Psoas muscle (tissue), 8 donors: ENCODE data around the gene CASQ2. TPM values are rescaled to one million over a fixed set of nuclear protein-coding genes. Genes with fewer than 3 reads are reported as not detected.

Experiments used
- ATAC-seq, 4 donors: fragments of 200-7000 bp; cut with Tn5 transposase; one replicate each; pipeline ENCODE4 v1.9.1; 2020; ENCODE audit warnings: moderate library complexity in 3 of 4, mild to moderate bottlenecking in 2 of 4
- DNase-seq, 2 donors: peaks; one replicate each; pipeline ENCODE4 v3.0.0-alpha.2; 2020
- H3K27ac ChIP-seq: fragments of 200-600 bp; one replicate; pipeline ENCODE4 v1.8.0; 2022
- H3K27me3 ChIP-seq, 3 donors: fragments of 200-600 bp in 1 of 3; one replicate each; pipeline versions ENCODE4 v1.6.1 to v1.8.0; 2013 to 2022; ENCODE audit warnings: low read length in 2 of 3, mild to moderate bottlenecking in 2 of 3, moderate library complexity in 1 of 3; ENCODE audit not compliant: insufficient read depth in 3 of 3
- H3K36me3 ChIP-seq, 2 donors: fragments of 200-600 bp in 1 of 2; one replicate each; pipeline versions ENCODE4 v1.6.1 to v1.8.0; 2013 to 2022; ENCODE audit warnings: low read depth in 1 of 2, mild to moderate bottlenecking in 1 of 2, moderate library complexity in 1 of 2; ENCODE audit not compliant: insufficient read depth in 1 of 2
- H3K4me1 ChIP-seq: fragments of 200-600 bp; one replicate; pipeline ENCODE4 v1.8.0; 2022
- H3K4me3 ChIP-seq: fragments of 200-600 bp; one replicate; pipeline ENCODE4 v1.8.0; 2022; ENCODE audit warnings: mild to moderate bottlenecking
- H3K9me3 ChIP-seq: fragments of 200-600 bp; one replicate; pipeline ENCODE4 v1.8.0; 2022
- CTCF ChIP-seq: fragments of 200-600 bp; IDR thresholded peaks from one replicate; pipeline ENCODE4 v1.8.0; 2022; ENCODE audit warnings: antibody characterized with exemption
- WGBS, 3 donors: extraction: QIAGEN DNeasy Blood & Tissue Kit; methylation state at CpG; one replicate each; pipeline versions ENCODE4 v1.1.6 to v1.1.7; 2013; 5-methylcytosine and 5-hydroxymethylcytosine counted together
- intact Hi-C, 2 donors: fragments of 100-400 bp; cut with DNase I; formaldehyde crosslinking; loops; one replicate each; pipeline versions ENCODE4 v1.11.0 to v1.14.2; 2022
- polyA plus RNA-seq, 3 donors: library from polyadenylated mRNA; stranded (reverse); fragments of 200-250 nt; gene quantifications; one replicate each; pipeline ENCODE4 v1.2.3, GENCODE V29; 2013
- total RNA-seq, 4 donors: library from RNA; stranded (reverse); fragmentation: NEBNext Ultra II Directional in 2 of 4; extraction: Animal tissue kit (Norgen Biotek cat#: 25700) in 2 of 4; gene quantifications; one replicate each; pipeline versions ENCODE4 v1.2.1 to v1.2.4, GENCODE V29; 2021 to 2023
- donor health status: healthy with polysubstance abuse.
- donor health status: DM: no; HTN: no; CAD: no; lungs with moderate emphysema.
- donor health status: Bipolar disorder and iron deficiency.
- donor health status: healthy.
- donor health status: DM: yes; HTN: yes; CAD: no.
- donor health status: DM: no; HTN: no; CAD: no.
- donor health status: DM: no; HTN: no; CAD: no.
- donor health status: DM: yes; HTN: yes; CAD: no.

CASQ2 gene
- total and polyA plus RNA-seq, 7 donors, result 56.4 to 271 (median 84.0) TPM

DNA sequence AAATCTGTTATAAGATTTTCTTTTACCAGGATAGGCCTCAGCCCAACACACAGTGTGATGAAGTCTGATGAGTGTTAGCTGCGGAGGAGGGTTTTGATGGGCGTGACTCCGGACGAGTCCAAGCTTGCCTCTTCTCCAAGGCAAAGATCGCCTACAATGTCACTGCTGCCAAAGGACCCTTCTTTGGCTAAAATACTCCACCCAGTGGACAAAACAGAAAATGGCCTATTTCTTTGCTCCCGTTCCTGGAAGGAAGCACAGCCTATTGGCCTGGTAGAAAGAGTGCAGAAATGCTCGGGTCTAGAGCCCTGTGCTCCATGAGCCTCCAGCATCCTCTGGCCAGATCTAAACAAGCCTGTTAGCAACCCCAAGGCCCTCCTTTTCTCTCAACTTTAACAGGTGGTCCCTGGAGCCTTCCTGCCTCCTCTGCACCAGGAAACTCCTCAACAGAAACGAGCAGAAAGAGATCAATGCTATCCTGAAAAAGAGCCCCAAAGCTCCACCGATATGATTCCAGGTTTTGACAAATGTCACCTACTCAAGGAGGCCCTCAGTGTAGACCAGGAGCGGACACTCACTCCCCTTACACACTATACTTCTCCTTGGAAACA, 3.4 kb upstream of the CASQ2 start:
- H3K9me3 ChIP-seq, result no peaks in the 10 kb centered on the region
- peak overlapping the region; percentile 60 for H3K27ac ChIP-seq
- peak; percentile 87 for TF ChIP-seq CTCF
- WGBS, 3 donors, result 27 to 33% (median 28%) methylated on average over 10 of the region's 10 CpGs
- intact Hi-C loops, result loop anchor here (1.0 to 5.0 kb wide), 3 partner anchors 55 to 165 kb away; no protein-coding TSS in a partner anchor
- no peaks in the 10 kb centered on the region for H3K36me3 ChIP-seq
- ATAC-seq (peak; percentile 66 to 78 (median 76)), DNase-seq (peak; percentile 65 to 68)
- no peaks in the 10 kb centered on the region for H3K27me3 ChIP-seq
- peaks cover 24% of the 10 kb centered on the region for H3K4me1 ChIP-seq
- peak overlapping the region; percentile 15 for H3K4me3 ChIP-seq

DNA sequence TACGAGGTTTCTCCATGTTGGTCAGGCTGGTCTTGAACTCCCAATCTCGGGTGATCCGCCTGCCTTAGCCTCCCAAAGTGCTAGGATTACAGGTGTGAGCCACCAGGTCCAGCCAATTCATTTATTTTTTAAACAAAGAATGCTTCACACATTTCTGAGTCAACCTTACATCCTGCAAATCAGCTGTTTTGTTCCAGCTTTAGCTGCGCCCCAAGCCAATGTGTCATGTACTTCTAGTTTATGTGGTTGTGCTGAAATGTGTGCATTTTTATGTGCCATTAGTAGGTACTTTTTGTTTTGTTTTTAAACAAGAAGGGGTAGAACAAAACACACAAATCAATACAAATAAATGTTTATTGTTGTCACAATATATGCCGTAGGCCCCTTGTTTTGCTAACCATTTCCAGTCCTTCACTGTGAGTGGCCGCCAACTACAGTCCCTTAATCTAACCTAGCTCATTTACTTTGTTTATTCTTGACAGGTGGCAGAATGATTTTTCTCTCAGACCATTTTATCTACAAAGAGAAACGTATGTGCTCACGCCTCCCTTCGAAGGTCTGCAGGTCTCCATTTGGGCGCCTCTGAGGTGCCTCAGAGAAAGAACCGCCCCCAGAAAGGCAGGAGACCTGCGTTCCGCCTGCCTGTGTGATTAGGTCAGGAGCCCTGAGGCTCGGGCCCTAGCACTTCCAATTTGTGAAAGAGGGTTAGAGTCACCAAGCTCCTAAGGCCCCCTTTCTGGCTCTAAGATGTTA, 2.8 kb upstream of the CASQ2 start:
- no peak for DNase-seq
- H3K9me3 ChIP-seq, result no peaks in the 10 kb centered on the region
- no peaks in the 10 kb centered on the region for H3K27me3 ChIP-seq
- intact Hi-C loops, result loop anchor here (5.0 kb wide), 1 partner anchor 164 kb away; no protein-coding TSS in a partner anchor
- no peaks in the 10 kb centered on the region for H3K36me3 ChIP-seq
- peak in 1 of 4 donors; percentile 1 for ATAC-seq
- peak overlapping the region; percentile 60 for H3K27ac ChIP-seq
- WGBS, 3 donors, result 62 to 73% (median 71%) methylated on average over 14 of the region's 14 CpGs
- no peak for TF ChIP-seq CTCF
- peaks cover 24% of the 10 kb centered on the region for H3K4me1 ChIP-seq
- peak overlapping the region; percentile 15 for H3K4me3 ChIP-seq

GRCh38 chr1:115767403-115767802, 1.1 kb downstream of the CASQ2 start:
- Histone ChIP-seq H3K9me3 (no peaks in the 10 kb centered on the region), H3K4me1 (peaks cover 61% of the 10 kb centered on the region), H3K27me3 (no peaks in the 10 kb centered on the region), H3K4me3 (peak overlapping the region; percentile 66), H3K27ac (peak overlapping the region; percentile 91), H3K36me3 (peaks cover 0 to 2% of the 10 kb centered on the region in 2 donors)
- intact Hi-C loops, result loop anchor here in 1 of 2 donors (1.0 kb wide), 1 partner anchor 14 kb away; no protein-coding TSS in a partner anchor
- DNase-seq, result peak in 1 of 2 donors; percentile 63
- no peak for TF ChIP-seq CTCF
- ATAC-seq, result peak; percentile 75 to 88 (median 81)
- 19 to 42% (median 32%) methylated on average over 4 of the region's 4 CpGs for WGBS, 3 donors

DNA sequence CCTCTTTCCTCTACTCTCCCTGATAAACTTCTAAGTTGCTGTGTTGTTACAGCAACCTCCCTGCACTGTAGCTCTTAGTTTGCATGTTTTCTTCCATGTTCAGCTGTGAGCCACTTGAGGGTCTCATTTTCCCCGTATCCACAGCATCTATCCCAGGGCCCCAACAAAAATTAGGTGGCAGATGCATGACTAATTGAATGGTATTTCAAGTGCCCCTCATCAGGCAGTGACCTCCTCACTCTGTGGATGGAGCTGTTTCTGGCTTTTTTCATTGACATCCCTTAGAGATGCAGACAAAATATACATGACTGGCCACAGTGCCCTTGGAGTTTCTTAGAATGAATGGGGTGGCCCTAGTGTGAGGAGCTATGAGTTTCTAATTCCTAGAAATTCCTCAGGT, 3.4 kb downstream of the CASQ2 start:
- H3K9me3 ChIP-seq, result no peaks in the 10 kb centered on the region
- no peaks in the 10 kb centered on the region for H3K27me3 ChIP-seq
- peak overlapping the region; percentile 66 for H3K4me3 ChIP-seq
- H3K36me3 ChIP-seq, result peaks cover 0 to 3% of the 10 kb centered on the region in 2 donors
- H3K4me1 ChIP-seq, result peaks cover 53% of the 10 kb centered on the region
- DNase-seq (no peak), ATAC-seq (no peak)
- intact Hi-C loops, result no loop called here
- 0 to 62% (median 27%) methylated on average over 1 of the region's 1 CpG for WGBS, 3 donors
- no peak for TF ChIP-seq CTCF
- peak overlapping the region; percentile 10 for H3K27ac ChIP-seq
